Upper lobe of left lung (tissue), 6 donors: ENCODE measurements around the gene SEC23IP. TPM values are rescaled to one million over a fixed set of nuclear protein-coding genes. Genes with fewer than 3 reads are reported as not detected.
A peak's percentile ranks its signal among the peaks of the same experiment; 100 is the strongest.

Experiments used
- ATAC-seq, 2 donors: fragments of 200-7000 bp; cut with Tn5 transposase; one replicate each; pipeline ENCODE4 v1.9.1; 2022; ENCODE audit warnings: mild to moderate bottlenecking in 2 of 2, moderate library complexity in 2 of 2; ENCODE audit not compliant: low FRiP score in 2 of 2
- DNase-seq, 2 donors: peaks; one replicate each; pipeline ENCODE4 v3.0.0-alpha.2; 2019 to 2020
- H3K27ac ChIP-seq, 4 donors: fragments of 200-600 bp; sonication (generic); one replicate each; pipeline ENCODE4 v1.5.1; 2016 to 2019
- H3K27me3 ChIP-seq, 4 donors: fragments of 200-600 bp; sonication (generic); one replicate each; pipeline ENCODE4 v1.5.1; 2017 to 2019
- H3K36me3 ChIP-seq, 4 donors: fragments of 200-600 bp; sonication (generic); one replicate each; pipeline ENCODE4 v1.5.1; 2016 to 2019
- H3K4me1 ChIP-seq, 4 donors: fragments of 200-600 bp; sonication (generic); one replicate each; pipeline ENCODE4 v1.5.1; 2018 to 2019
- H3K4me3 ChIP-seq, 4 donors: fragments of 200-600 bp; sonication (generic); one replicate each; pipeline ENCODE4 v1.5.1; 2017 to 2019; ENCODE audit warnings: mild to moderate bottlenecking in 2 of 4, moderate library complexity in 1 of 4
- H3K9me3 ChIP-seq, 4 donors: fragments of 200-600 bp; sonication (generic); one replicate each; pipeline ENCODE4 v1.5.1; 2018 to 2019
- EP300 ChIP-seq, 4 donors: sonication (generic); formaldehyde crosslinking; IDR thresholded peaks; one replicate each; pipeline ENCODE4 v1.5.1; 2017; ENCODE audit warnings: antibody characterized with exemption in 4 of 4, control low read depth in 2 of 4
- POLR2A ChIP-seq, 4 donors: fragments of 450-650 bp; IDR thresholded peaks; one replicate each; pipeline ENCODE4 v1.5.1; 2016 to 2017; ENCODE audit warnings: antibody characterized with exemption in 4 of 4, mild to moderate bottlenecking in 2 of 4
- POLR2AphosphoS5 ChIP-seq, 2 donors: sonication (generic); formaldehyde crosslinking; IDR thresholded peaks; one replicate each; pipeline ENCODE4 v1.5.1; 2017; ENCODE audit warnings: antibody characterized with exemption in 2 of 2
- WGBS, 2 donors: methylation state at CpG; one replicate each; pipeline ENCODE4 v1.1.5; 2017 to 2018; 5-methylcytosine and 5-hydroxymethylcytosine counted together
- total RNA-seq, 6 donors: library from RNA; depleted of rRNA in 4 of 6; stranded (reverse); fragments of >200 nt in 4 of 6; gene quantifications; one replicate each; pipeline versions ENCODE4 v1.1.0 to v1.2.1, GENCODE V29; 2016 to 2021
- TF ChIP-seq, protein P1 (sequence below), 6 experiments: fragments of 450-650 bp in 4 of 6; fragments of 200-600 bp in 2 of 6; sonication (generic) in 2 of 6; IDR thresholded peaks; one replicate each; pipeline ENCODE4 v1.5.1; 2016 to 2019; ENCODE audit warnings: antibody characterized with exemption in 6 of 6
- donor health status: DM: no; HTN: no; CAD: no; lungs with moderate emphysema.
- donor health status: DM: no; HTN: yes; CAD: no; lungs with severe emphysema.

The SEC23IP gene
- total RNA-seq, 6 donors from 2014 or later: 13.4 to 60.8 (median 40.4) TPM

DNA sequence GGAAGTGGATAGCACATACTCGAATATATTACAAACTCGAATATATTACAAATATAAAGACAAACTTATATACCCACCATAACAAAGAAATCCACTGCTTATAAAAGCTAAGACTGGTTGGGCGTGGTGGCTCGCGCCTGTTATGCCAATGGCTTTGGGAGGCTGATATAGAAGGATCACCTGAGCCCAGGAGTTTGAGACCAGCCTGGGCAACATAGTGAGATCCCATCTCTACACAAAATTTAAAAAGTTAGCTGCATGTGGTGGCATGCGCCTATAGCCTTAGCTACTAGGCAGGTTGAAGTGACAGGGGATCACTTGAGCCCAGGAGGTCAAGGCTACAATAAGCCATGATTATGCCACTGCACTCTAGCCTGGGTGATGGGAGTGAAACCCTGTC, 40.3 kb upstream of the SEC23IP start:
- no peaks in the 10 kb centered on the region for H3K27me3 ChIP-seq
- TF ChIP-seq POLR2A (IDR thresholded peaks at IDR 0.05): no peak
- TF ChIP-seq, protein P1, sequence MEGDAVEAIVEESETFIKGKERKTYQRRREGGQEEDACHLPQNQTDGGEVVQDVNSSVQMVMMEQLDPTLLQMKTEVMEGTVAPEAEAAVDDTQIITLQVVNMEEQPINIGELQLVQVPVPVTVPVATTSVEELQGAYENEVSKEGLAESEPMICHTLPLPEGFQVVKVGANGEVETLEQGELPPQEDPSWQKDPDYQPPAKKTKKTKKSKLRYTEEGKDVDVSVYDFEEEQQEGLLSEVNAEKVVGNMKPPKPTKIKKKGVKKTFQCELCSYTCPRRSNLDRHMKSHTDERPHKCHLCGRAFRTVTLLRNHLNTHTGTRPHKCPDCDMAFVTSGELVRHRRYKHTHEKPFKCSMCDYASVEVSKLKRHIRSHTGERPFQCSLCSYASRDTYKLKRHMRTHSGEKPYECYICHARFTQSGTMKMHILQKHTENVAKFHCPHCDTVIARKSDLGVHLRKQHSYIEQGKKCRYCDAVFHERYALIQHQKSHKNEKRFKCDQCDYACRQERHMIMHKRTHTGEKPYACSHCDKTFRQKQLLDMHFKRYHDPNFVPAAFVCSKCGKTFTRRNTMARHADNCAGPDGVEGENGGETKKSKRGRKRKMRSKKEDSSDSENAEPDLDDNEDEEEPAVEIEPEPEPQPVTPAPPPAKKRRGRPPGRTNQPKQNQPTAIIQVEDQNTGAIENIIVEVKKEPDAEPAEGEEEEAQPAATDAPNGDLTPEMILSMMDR (IDR thresholded peaks at IDR 0.05): no peak
- H3K4me3 ChIP-seq: no peak overlapping the region
- no peak for DNase-seq
- H3K36me3 ChIP-seq: peaks cover 12 to 97% (median 44%) of the 10 kb centered on the region in 4 donors
- peaks cover 0 to 6% (median 0%) of the 10 kb centered on the region in 4 donors for H3K4me1 ChIP-seq
- H3K27ac ChIP-seq: no peak overlapping the region
- no peak for ATAC-seq
- no peaks in the 10 kb centered on the region for H3K9me3 ChIP-seq
- WGBS, 2 donors: 91 to 93% methylated on average over 6 of the region's 6 CpGs

DNA sequence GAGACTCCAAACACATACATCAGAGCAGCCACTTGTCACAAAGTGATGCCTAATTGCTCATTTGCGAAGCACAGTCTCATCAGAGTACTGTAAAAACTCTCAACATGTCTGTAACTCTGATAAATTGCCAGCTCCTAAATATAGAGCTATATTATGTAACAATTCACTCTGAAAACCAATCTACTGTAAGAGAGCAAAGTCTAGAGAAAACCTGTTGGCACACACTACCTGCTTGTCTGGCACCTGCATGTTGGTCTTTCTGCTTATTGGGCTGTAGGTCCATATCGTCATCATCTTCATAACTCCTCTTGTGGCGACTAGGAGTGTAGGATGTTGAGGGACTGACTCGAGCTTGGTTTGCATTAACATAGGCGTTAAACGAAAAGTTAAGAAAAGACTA, 39.7 kb upstream of the SEC23IP start:
- Histone ChIP-seq H3K36me3 (peaks cover 10 to 97% (median 40%) of the 10 kb centered on the region in 4 donors), H3K27me3 (no peaks in the 10 kb centered on the region), H3K27ac (no peak overlapping the region), H3K9me3 (no peaks in the 10 kb centered on the region), H3K4me3 (no peak overlapping the region), H3K4me1 (peaks cover 0 to 6% (median 0%) of the 10 kb centered on the region in 4 donors)
- no peak for DNase-seq
- TF ChIP-seq, protein P1 (IDR thresholded peaks at IDR 0.05): no peak
- 93 to 95% methylated on average over 6 of the region's 6 CpGs for WGBS, 2 donors
- ATAC-seq: no peak

DNA sequence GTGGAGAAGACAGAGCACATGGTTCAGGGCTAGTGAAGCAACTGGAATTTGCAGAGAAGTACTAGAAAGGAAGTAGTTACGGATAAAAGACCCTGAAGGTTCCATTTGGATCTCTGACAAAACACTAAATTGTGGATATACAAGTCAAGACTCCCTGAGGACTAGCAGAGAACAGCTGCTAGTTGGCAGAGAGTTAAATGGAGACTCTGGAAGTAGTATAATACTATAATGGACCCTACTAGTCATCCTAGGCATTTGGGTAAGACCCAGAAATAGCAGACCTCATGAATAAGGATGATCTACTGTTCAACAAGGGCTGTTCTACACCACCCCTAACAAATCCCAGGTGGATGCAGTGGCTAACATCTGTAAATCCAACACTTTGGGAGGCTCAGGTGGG, 39.0 kb upstream of the SEC23IP start:
- Histone ChIP-seq H3K4me1 (peaks cover 0 to 6% (median 0%) of the 10 kb centered on the region in 4 donors), H3K9me3 (no peaks in the 10 kb centered on the region), H3K27me3 (no peaks in the 10 kb centered on the region), H3K4me3 (no peak overlapping the region), H3K36me3 (peaks cover 9 to 97% (median 38%) of the 10 kb centered on the region in 4 donors), H3K27ac (no peak overlapping the region)
- no peak for DNase-seq
- no peak for TF ChIP-seq POLR2A (IDR thresholded peaks at IDR 0.05)
- TF ChIP-seq POLR2AphosphoS5 (IDR thresholded peaks at IDR 0.05): no peak
- 82 to 95% methylated on average over 1 of the region's 1 CpG for WGBS, 2 donors
- ATAC-seq: no peak

DNA sequence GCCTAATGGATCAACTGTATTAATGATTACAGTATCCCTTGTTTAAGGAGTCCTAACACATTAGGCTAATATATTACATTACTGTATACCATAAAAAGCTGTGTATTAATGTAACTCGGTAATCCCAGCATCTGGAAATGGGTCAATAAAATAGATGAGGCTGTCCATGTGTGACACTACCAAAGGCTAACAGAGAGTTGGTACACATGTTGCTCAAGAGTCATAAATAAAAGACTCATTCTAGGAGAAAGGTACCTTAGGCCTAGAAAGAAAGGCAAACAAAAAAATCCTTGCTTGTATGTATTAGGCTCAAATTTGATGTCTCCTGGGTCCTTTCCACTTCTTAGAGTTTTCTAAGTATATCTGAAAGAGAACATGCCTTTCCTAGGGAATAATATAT, 34.5 kb upstream of the SEC23IP start:
- TF ChIP-seq, protein P1 (IDR thresholded peaks at IDR 0.05): no peak
- TF ChIP-seq POLR2A (IDR thresholded peaks at IDR 0.05) (no peak), EP300 (IDR thresholded peaks at IDR 0.05) (no peak), POLR2AphosphoS5 (IDR thresholded peaks at IDR 0.05) (no peak)
- Histone ChIP-seq H3K9me3 (no peaks in the 10 kb centered on the region), H3K27ac (no peak overlapping the region), H3K4me3 (no peak overlapping the region), H3K27me3 (no peaks in the 10 kb centered on the region), H3K36me3 (peaks cover 5 to 57% (median 19%) of the 10 kb centered on the region in 4 donors), H3K4me1 (peaks cover 0 to 15% (median 5%) of the 10 kb centered on the region in 4 donors)
- ATAC-seq (no peak), DNase-seq (no peak)
- 74 to 79% methylated on average over 1 of the region's 1 CpG for WGBS, 2 donors

DNA sequence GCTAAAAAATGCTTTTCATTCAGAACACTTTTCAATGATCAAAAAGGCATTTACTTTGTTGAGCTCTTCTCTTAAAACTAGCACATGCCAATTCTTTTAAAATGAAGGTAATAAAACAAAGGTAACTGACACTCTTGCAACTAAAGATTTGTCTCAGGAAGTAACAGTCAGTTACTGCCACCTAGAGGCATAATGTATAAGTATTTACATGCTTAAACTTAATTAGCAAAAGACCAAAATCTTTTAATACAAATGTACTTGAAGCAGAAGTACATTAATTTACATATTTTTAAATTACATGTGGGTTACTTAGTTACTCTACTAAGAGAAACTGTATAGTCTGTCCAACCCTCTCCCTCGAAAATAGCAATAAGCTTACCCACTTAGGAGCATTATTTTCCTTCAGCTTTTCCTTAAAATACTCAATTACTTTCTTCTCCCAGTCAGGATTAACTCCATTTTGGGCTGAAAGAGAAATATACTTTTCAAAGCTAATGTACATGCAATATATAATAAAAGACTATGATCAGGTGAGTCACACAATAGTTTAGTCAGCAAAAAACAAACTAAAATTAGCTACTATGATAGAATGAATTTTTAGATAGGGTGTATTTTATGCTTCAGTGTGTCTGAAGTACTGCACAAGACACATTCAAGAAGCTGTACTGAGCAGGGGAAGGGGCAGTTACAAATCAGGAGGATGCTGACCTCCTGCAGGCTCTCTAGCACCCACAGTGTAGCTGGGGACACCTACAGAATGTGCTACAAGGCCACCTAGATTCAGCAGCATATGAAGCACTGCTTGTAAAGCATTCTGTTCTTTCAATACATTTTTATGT, 32.9 kb upstream of the SEC23IP start:
- ATAC-seq (peak in 1 of 2 donors; percentile 59), DNase-seq (no peak)
- H3K36me3 ChIP-seq: peaks cover 5 to 42% (median 12%) of the 10 kb centered on the region in 4 donors
- no peak overlapping the region for H3K27ac ChIP-seq
- TF ChIP-seq, protein P1 (IDR thresholded peaks at IDR 0.05): peak; percentile 20 to 60 (median 42)
- no peak for TF ChIP-seq EP300 (IDR thresholded peaks at IDR 0.05)
- peaks cover 0 to 15% (median 5%) of the 10 kb centered on the region in 4 donors for H3K4me1 ChIP-seq
- no peak overlapping the region for H3K4me3 ChIP-seq
- 69 to 81% methylated on average over 1 of the region's 1 CpG for WGBS, 2 donors
- H3K27me3 ChIP-seq: no peaks in the 10 kb centered on the region
- no peaks in the 10 kb centered on the region for H3K9me3 ChIP-seq
